ENCODE results near the gene AGA.

Gene AGA

GRCh38 chr4:177385576-177386277, 56.5 kb downstream of the AGA start:
- no peak overlapping the region for H3K4me3 Mint-ChIP-seq
- H3K36me3 Mint-ChIP-seq (ENCODE audit: low read depth) = no peaks in the 10 kb centered on the region
- no peaks in the 10 kb centered on the region for H3K9me3 Mint-ChIP-seq
- H3K27me3 Mint-ChIP-seq = no peaks in the 10 kb centered on the region
- no peak overlapping the region for H3K27ac Mint-ChIP-seq
- peaks cover 5% of the 10 kb centered on the region for H3K4me1 Mint-ChIP-seq (ENCODE audit: low read depth)

GRCh38 chr4:177384856-177385397, 57.3 kb downstream of the AGA start:
- H3K9me3 Mint-ChIP-seq = no peaks in the 10 kb centered on the region
- no peak overlapping the region for H3K27ac Mint-ChIP-seq
- no peaks in the 10 kb centered on the region for H3K36me3 Mint-ChIP-seq (ENCODE audit: low read depth)
- no peaks in the 10 kb centered on the region for H3K27me3 Mint-ChIP-seq
- no peak overlapping the region for H3K4me3 Mint-ChIP-seq
- peaks cover 5% of the 10 kb centered on the region for H3K4me1 Mint-ChIP-seq (ENCODE audit: low read depth)

GRCh38 chr4:177381762-177382310, 60.4 kb downstream of the AGA start:
- Mint-ChIP-seq H3K36me3 (ENCODE audit: low read depth) (no peaks in the 10 kb centered on the region), H3K4me1 (ENCODE audit: low read depth) (peaks cover 5% of the 10 kb centered on the region), H3K27ac (no peak overlapping the region), H3K9me3 (no peaks in the 10 kb centered on the region), H3K27me3 (no peaks in the 10 kb centered on the region), H3K4me3 (no peak overlapping the region)
